Prostate gland (tissue), 2 donors: ENCODE results near the gene POLR2M. TPM values are rescaled to one million over a fixed set of nuclear protein-coding genes. Genes with fewer than 3 reads are reported as not detected.

ENCODE experiments used
- DNase-seq: peaks from one replicate; pipeline ENCODE4 v3.0.0-alpha.2; 2019; ENCODE audit warnings: low spot score
- H3K27ac ChIP-seq, 2 donors: fragments of 200-600 bp; sonication (generic); 2 replicates each; pipeline ENCODE4 v1.5.1; 2017 to 2019
- H3K27me3 ChIP-seq: fragments of 200-600 bp; sonication (generic); replicated peaks from 2 replicates; pipeline ENCODE4 v1.5.1; 2019; ENCODE audit not compliant: insufficient read depth
- H3K36me3 ChIP-seq, 2 donors: fragments of 200-600 bp; sonication (generic); 1 replicate in 1 of 2; 2 replicates in 1 of 2; pipeline versions ENCODE4 v1.5.1 to v1.8.1; 2017 to 2019
- H3K4me1 ChIP-seq: fragments of 200-600 bp; sonication (generic); replicated peaks from 2 replicates; pipeline ENCODE4 v1.5.1; 2019
- H3K4me3 ChIP-seq, 2 donors: fragments of 200-600 bp; sonication (generic); 2 replicates each; pipeline ENCODE4 v1.5.1; 2017 to 2019
- H3K9me3 ChIP-seq: fragments of 200-600 bp; sonication (generic); 2 replicates; pipeline ENCODE4 v1.5.1; 2017
- POLR2A ChIP-seq: fragments of 450-650 bp; IDR thresholded peaks from one replicate; pipeline ENCODE4 v1.6.1; 2016; ENCODE audit warnings: antibody characterized with exemption, mild to moderate bottlenecking
- POLR2AphosphoS5 ChIP-seq: sonication (generic); formaldehyde crosslinking; IDR thresholded peaks from one replicate; pipeline ENCODE4 v1.6.1; 2017; ENCODE audit warnings: antibody characterized with exemption
- WGBS: methylation state at CpG from one replicate; pipeline ENCODE4 v1.1.5; 2018; 5-methylcytosine and 5-hydroxymethylcytosine counted together
- intact Hi-C: fragments of 100-400 bp; cut with DNase I; formaldehyde crosslinking; loops from one replicate; pipeline ENCODE4 v1.14.2; 2022
- total RNA-seq, 2 donors: library from RNA; depleted of rRNA; stranded (reverse); fragments of >200 nt; gene quantifications; one replicate each; pipeline ENCODE4 v1.1.0, GENCODE V29; 2016
- TF ChIP-seq, protein P1 (sequence below), 4 experiments: fragments of 200-600 bp in 2 of 4; fragments of 450-650 bp in 2 of 4; sonication (generic) in 2 of 4; IDR thresholded peaks; 1 replicate in 3 of 4; 2 replicates in 1 of 4; pipeline ENCODE4 v1.5.1; 2016 to 2019; ENCODE audit warnings: antibody characterized with exemption in 4 of 4, mild to moderate bottlenecking in 2 of 4, moderate library complexity in 2 of 4

Gene POLR2M
- total RNA-seq, 2 donors from 2014 or later = 148 to 172 TPM

DNA sequence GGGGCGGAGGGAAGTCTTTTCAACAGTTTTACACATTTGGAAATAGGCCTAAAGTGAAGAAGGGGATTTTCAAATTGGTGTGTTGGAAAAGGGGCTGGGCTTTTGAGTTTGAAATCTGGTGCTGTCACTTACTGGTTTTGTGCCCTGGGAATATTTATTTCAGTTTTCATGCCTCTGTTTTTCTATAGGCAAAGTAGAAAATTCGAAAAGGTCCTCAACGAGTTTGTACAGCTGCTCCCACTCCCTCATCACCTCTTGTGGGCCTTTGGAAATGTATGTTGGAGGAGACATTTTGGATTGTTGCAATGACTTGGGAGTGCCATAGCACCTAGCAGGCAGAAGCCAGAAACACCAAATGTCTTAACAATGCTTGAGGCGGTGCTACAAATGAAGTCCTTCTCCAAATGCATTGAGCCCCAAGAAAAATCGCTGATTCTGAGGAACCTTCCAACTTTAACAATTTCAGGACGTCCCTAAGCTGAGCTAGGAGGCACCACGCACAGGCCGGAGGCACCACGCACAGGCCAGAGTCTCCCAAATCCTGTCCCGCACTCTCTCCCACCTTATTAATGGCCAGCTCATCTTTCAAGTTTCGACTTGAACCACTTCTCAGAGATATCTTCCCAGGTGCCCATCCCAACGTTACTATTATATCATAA is 639 bp upstream of the POLR2M start:
- WGBS = 72% methylated on average over 12 of the region's 12 CpGs
- H3K4me3 ChIP-seq = peak overlapping the region; percentile 77 to 79
- H3K36me3 ChIP-seq = no peaks in the 10 kb centered on the region
- intact Hi-C loops = no loop called here
- H3K27ac ChIP-seq = peak overlapping the region; percentile 91 to 94
- no peaks in the 10 kb centered on the region for H3K27me3 ChIP-seq
- no peaks in the 10 kb centered on the region for H3K4me1 ChIP-seq
- H3K9me3 ChIP-seq = no peaks in the 10 kb centered on the region
- DNase-seq = no peak
- TF ChIP-seq POLR2AphosphoS5 = no peak
- TF ChIP-seq POLR2A = no peak
- TF ChIP-seq, protein P1, sequence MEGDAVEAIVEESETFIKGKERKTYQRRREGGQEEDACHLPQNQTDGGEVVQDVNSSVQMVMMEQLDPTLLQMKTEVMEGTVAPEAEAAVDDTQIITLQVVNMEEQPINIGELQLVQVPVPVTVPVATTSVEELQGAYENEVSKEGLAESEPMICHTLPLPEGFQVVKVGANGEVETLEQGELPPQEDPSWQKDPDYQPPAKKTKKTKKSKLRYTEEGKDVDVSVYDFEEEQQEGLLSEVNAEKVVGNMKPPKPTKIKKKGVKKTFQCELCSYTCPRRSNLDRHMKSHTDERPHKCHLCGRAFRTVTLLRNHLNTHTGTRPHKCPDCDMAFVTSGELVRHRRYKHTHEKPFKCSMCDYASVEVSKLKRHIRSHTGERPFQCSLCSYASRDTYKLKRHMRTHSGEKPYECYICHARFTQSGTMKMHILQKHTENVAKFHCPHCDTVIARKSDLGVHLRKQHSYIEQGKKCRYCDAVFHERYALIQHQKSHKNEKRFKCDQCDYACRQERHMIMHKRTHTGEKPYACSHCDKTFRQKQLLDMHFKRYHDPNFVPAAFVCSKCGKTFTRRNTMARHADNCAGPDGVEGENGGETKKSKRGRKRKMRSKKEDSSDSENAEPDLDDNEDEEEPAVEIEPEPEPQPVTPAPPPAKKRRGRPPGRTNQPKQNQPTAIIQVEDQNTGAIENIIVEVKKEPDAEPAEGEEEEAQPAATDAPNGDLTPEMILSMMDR (IDR thresholded peaks at IDR 0.05) = no peak

GRCh38 chr15:57708047-57708446 is 1.5 kb downstream of the POLR2M start:
- no peaks in the 10 kb centered on the region for H3K4me1 ChIP-seq
- 34% methylated on average over 4 of the region's 4 CpGs for WGBS
- H3K4me3 ChIP-seq = peak overlapping the region; percentile 77 to 79

DNA sequence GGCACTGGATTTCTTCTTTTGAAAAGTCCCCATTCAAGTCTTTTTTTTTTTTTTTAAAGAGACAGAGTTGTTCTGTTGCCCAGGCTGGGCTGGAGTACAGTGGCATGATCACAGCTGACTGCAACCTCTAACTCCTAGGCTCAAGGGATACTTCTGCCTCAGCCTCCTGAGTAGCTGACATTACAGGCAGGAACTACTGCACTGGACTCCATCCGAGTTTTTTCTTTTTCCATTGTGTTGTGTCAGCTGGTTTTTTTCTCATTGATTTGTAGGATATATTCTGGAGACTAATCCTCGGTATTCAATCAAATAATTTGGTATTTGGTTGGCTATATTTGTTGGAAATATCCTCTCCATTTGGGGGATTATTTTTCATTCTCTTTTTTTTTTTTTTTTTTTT is 11.8 kb downstream of the POLR2M start:
- Histone ChIP-seq H3K27ac (no peak overlapping the region), H3K9me3 (no peaks in the 10 kb centered on the region), H3K36me3 (no peaks in the 10 kb centered on the region), H3K27me3 (no peaks in the 10 kb centered on the region), H3K4me3 (no peak overlapping the region), H3K4me1 (no peaks in the 10 kb centered on the region)
- no peak for DNase-seq
- TF ChIP-seq POLR2A (no peak), POLR2AphosphoS5 (no peak)
- TF ChIP-seq, protein P1 (IDR thresholded peaks at IDR 0.05) = no peak
- intact Hi-C loops = no loop called here
- 86% methylated on average over 2 of the region's 2 CpGs for WGBS

More at GRCh38 chr15:57708047-57708446, 1.5 kb downstream of the POLR2M start:
- Histone ChIP-seq H3K27ac (peak overlapping the region; percentile 91 to 94), H3K36me3 (no peaks in the 10 kb centered on the region), H3K9me3 (no peaks in the 10 kb centered on the region), H3K27me3 (no peaks in the 10 kb centered on the region)
- intact Hi-C loops = no loop called here
- TF ChIP-seq, protein P1 (IDR thresholded peaks at IDR 0.05) = no peak
- TF ChIP-seq POLR2AphosphoS5 = peak; percentile 44
- no peak for DNase-seq

GRCh38 chr15:57720867-57721266 is 14.4 kb downstream of the POLR2M start:
- WGBS = 17% methylated on average over 3 of the region's 3 CpGs
- H3K9me3 ChIP-seq = no peaks in the 10 kb centered on the region
- intact Hi-C loops = no loop called here
- TF ChIP-seq POLR2AphosphoS5 (no peak), POLR2A (no peak)
- TF ChIP-seq, protein P1 (IDR thresholded peaks at IDR 0.05) = no peak
- peak overlapping the region in 1 of 2 donors; percentile 26 for H3K27ac ChIP-seq
- H3K27me3 ChIP-seq = no peaks in the 10 kb centered on the region
- no peak for DNase-seq
- H3K4me1 ChIP-seq = no peaks in the 10 kb centered on the region
- no peaks in the 10 kb centered on the region for H3K36me3 ChIP-seq
- H3K4me3 ChIP-seq = no peak overlapping the region

- Histone ChIP-seq H3K27ac (no peak overlapping the region), H3K36me3 (no peaks in the 10 kb centered on the region), H3K27me3 (no peaks in the 10 kb centered on the region), H3K4me1 (no peaks in the 10 kb centered on the region), H3K9me3 (no peaks in the 10 kb centered on the region), H3K4me3 (no peak overlapping the region)
- 91% methylated on average over 3 of the region's 3 CpGs for WGBS
- intact Hi-C loops = no loop called here
- DNase-seq = no peak
- TF ChIP-seq, protein P1 (IDR thresholded peaks at IDR 0.05) = no peak
- TF ChIP-seq POLR2A = no peak
- TF ChIP-seq POLR2AphosphoS5 = no peak
These were observed 19.9 kb downstream of the POLR2M start for GRCh38 chr15:57726411-57726810.
